Stimulated activated CD8-positive, alpha-beta memory T cell treated with anti-CD3 and anti-CD28 coated beads, Interleukin-7, amount 100 ng/mL, for 1 hour (primary cell): ENCODE results near the gene CENPP.
A peak's percentile ranks its signal among the peaks of the same experiment; 100 is the strongest.
"Not testable (repeated sequence)": the region's sequence is repeated elsewhere in the genome, so short reads cannot be mapped to it uniquely, and the experiment has no call there.

Source experiments
- DNase-seq, 2 donors: peaks; one replicate each; pipeline ENCODE4 v3.0.0-alpha.2; 2020; ENCODE audit warnings: low read depth in 2 of 2

CENPP gene

GRCh38 chr9:92380603-92381002, 54.9 kb downstream of the CENPP start:
- no peak for DNase-seq

- no peak for DNase-seq
Measured at GRCh38 chr9:92381775-92382174, 56.0 kb downstream of the CENPP start.

GRCh38 chr9:92384375-92384774, 58.6 kb downstream of the CENPP start:
- no peak for DNase-seq

- DNase-seq = no peak
Measured at GRCh38 chr9:92385001-92385400, 59.2 kb downstream of the CENPP start.

- no peak for DNase-seq
Measured at GRCh38 chr9:92385477-92385876, 59.7 kb downstream of the CENPP start.

GRCh38 chr9:92385953-92386352, 60.2 kb downstream of the CENPP start:
- no peak for DNase-seq

- no peak for DNase-seq
Measured at GRCh38 chr9:92392690-92393089, 66.9 kb downstream of the CENPP start.

GRCh38 chr9:92393686-92394085, 67.9 kb downstream of the CENPP start:
- DNase-seq = no peak

GRCh38 chr9:92395617-92396016, 69.9 kb downstream of the CENPP start:
- DNase-seq = no peak

GRCh38 chr9:92397853-92398252, 72.1 kb downstream of the CENPP start:
- no peak for DNase-seq

- DNase-seq = no peak
Measured at GRCh38 chr9:92402360-92402759, 76.6 kb downstream of the CENPP start.

- DNase-seq = no peak
Measured at GRCh38 chr9:92402826-92403745, 77.3 kb downstream of the CENPP start.

- no peak for DNase-seq
Measured at GRCh38 chr9:92404042-92404836, 78.5 kb downstream of the CENPP start, which contains the start of gene OGN. Gene OGN (minus strand): TSS chr9:92404578. CDS start chr9:92403407, 1,171 bp downstream.

GRCh38 chr9:92405818-92406217, 80.1 kb downstream of the CENPP start:
- no peak for DNase-seq

GRCh38 chr9:92406477-92406876, 80.7 kb downstream of the CENPP start:
- peak in 1 of 2 donors; percentile 8 for DNase-seq

- DNase-seq = no peak
Measured at GRCh38 chr9:92407818-92408217, 82.1 kb downstream of the CENPP start.

- no peak for DNase-seq
Measured at GRCh38 chr9:92408747-92409478, 83.2 kb downstream of the CENPP start.

- not testable (repeated sequence) for DNase-seq
Measured at GRCh38 chr9:92411157-92411556, 85.4 kb downstream of the CENPP start.

GRCh38 chr9:92414566-92414965, 88.8 kb downstream of the CENPP start:
- DNase-seq = no peak

GRCh38 chr9:92422611-92423338, 97.0 kb downstream of the CENPP start:
- no peak for DNase-seq

- no peak for DNase-seq
Measured at GRCh38 chr9:92423612-92424011, 97.9 kb downstream of the CENPP start.
